Measurements from ENCODE around the gene CSRP2.

DNA sequence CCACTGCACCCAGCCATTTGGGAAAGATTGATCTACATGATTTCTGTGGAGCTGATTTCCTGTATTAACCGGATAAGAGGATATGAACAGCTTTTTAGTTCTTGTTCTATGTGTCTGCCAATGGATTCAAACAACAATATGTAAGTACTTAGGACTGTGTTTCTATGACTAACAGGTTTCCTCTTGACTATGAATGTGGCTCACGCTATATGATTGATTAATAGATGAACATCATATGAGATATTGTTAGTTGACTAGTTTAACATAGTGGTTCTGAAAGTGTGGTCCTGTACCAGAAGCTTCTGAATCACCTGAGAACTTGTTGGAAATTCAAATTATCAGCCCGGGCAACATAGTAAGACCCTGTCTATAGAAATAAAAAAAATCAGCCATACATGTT, 12.8 kb upstream of the CSRP2 start:
- TF ChIP-seq, protein P1, sequence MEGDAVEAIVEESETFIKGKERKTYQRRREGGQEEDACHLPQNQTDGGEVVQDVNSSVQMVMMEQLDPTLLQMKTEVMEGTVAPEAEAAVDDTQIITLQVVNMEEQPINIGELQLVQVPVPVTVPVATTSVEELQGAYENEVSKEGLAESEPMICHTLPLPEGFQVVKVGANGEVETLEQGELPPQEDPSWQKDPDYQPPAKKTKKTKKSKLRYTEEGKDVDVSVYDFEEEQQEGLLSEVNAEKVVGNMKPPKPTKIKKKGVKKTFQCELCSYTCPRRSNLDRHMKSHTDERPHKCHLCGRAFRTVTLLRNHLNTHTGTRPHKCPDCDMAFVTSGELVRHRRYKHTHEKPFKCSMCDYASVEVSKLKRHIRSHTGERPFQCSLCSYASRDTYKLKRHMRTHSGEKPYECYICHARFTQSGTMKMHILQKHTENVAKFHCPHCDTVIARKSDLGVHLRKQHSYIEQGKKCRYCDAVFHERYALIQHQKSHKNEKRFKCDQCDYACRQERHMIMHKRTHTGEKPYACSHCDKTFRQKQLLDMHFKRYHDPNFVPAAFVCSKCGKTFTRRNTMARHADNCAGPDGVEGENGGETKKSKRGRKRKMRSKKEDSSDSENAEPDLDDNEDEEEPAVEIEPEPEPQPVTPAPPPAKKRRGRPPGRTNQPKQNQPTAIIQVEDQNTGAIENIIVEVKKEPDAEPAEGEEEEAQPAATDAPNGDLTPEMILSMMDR (IDR thresholded peaks at IDR 0.05), result no peak
- no peak for TF ChIP-seq POLR2A (IDR thresholded peaks at IDR 0.05)

All from tibial nerve (tissue), 3 donors.